AG10803 (cell line): ENCODE data around the gene GIT1.

Source experiments
- DNase-seq: peaks from one replicate; pipeline ENCODE4 v3.0.0; 2010; ENCODE audit warnings: low read depth
- H3K4me3 ChIP-seq: 2 replicates; pipeline ENCODE4 v1.5.1; 2011; ENCODE audit warnings: mild to moderate bottlenecking, low read length, control low read depth
- TF ChIP-seq, protein P1 (sequence below): conservative IDR thresholded peaks from 2 replicates; pipeline ENCODE4 v1.5.1; 2011; ENCODE audit warnings: mild to moderate bottlenecking, low read length, control low read depth, inconsistent platforms

The GIT1 gene

DNA sequence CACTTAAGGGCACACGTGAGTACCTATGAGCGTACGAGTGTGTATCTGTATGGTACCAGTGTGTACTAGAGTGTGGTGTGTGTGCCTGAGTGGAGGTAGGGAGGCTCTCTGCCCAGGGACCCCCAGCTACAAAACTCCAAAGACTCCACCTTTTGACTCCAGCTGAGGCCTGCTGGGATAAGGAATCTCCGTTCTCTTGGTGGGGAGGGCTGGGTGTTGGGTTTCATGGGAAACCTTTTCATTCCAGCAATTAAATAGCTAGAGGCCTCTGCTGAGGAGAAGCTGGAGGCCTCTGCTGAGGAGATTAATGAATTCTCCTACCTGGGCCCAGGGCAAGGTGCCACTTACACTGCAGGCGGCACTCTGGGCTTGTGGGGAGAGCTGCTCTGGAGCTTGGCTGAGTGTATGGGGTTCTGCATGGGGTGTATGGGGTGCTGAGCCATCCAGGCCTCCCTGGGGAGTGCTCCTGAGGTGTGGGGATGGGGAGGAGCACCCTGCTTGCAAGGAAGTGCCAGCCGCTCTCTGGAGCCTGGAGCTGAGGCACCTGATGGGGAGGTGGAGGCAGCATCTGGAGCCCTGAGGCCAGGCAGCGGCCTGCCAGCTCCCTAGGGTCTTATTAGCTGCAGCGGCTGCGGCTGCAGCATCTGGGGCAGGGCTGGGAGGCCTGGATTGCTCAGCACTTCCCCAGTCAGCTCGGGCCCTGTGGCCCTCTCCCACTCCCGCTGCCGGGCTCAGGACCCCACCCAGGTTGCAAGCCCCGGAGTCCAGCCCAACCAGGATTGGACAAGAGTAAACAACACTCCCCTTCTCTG lies 8.1 kb upstream of the GIT1 start:
- H3K4me3 ChIP-seq: no peak overlapping the region
- no peak for DNase-seq
- TF ChIP-seq, protein P1, sequence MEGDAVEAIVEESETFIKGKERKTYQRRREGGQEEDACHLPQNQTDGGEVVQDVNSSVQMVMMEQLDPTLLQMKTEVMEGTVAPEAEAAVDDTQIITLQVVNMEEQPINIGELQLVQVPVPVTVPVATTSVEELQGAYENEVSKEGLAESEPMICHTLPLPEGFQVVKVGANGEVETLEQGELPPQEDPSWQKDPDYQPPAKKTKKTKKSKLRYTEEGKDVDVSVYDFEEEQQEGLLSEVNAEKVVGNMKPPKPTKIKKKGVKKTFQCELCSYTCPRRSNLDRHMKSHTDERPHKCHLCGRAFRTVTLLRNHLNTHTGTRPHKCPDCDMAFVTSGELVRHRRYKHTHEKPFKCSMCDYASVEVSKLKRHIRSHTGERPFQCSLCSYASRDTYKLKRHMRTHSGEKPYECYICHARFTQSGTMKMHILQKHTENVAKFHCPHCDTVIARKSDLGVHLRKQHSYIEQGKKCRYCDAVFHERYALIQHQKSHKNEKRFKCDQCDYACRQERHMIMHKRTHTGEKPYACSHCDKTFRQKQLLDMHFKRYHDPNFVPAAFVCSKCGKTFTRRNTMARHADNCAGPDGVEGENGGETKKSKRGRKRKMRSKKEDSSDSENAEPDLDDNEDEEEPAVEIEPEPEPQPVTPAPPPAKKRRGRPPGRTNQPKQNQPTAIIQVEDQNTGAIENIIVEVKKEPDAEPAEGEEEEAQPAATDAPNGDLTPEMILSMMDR: no peak

DNA sequence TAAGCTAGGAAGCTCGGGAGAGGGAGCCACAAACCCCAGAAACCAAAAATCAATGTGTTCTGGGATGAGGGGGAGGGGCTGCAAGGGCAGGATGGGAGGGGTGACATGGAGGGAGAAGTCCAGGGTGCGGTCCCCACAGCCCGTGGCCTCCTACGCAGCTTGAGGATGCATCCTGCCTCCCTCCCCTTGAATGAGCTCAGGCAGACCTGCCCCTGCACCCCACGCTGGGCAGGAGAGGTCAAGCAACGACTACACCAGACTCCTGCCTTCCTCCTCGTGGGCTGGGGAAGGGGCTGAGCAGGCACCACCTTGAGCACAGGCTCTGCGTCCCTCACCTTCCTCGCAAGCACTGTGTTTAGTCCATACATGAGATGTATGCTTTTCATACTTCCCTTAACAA lies 7.4 kb upstream of the GIT1 start:
- DNase-seq: no peak
- TF ChIP-seq, protein P1: no peak
- H3K4me3 ChIP-seq: no peak overlapping the region

DNA sequence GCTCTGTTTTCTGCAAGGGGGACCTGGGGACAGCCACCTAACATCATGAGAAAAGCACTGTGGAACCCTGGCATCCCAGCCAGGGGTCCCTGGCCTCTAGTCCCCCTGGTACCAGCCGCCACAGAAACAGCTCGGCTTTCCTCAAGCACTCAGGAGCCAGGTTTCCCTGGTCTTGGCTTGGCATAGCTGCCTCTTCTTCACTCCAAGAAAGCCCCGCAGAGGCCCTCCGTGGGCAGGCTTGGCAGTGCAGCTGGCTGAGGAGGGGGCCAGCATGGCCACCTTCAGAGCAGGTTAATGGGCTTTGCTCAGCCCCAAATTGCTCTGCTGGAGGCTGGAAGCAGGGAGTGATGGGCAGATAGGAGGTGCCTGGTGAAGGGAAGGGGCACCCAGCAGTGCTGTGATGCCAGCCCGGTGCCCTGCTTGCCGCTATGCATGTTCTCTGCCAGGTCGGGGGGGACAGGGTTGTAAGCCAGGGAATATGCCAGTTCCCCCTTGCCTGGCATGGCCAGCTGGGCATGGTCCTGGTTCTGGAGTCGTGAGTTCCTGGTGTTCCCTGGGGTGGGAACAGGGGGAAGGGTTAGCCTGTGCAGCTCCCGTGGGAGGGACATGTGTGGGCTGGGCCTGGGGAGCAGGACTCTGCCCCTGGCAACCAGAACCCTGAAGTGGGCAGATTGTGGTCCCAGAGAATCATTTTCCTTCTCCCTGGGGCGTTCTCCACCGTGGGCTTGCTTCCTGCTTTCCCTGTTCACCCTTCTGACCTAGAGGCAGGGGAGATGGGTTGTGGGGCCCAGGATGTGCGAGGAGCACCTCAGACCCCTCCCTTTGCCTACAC lies 6.7 kb upstream of the GIT1 start:
- no peak for DNase-seq
- TF ChIP-seq, protein P1: no peak
- no peak overlapping the region for H3K4me3 ChIP-seq

DNA sequence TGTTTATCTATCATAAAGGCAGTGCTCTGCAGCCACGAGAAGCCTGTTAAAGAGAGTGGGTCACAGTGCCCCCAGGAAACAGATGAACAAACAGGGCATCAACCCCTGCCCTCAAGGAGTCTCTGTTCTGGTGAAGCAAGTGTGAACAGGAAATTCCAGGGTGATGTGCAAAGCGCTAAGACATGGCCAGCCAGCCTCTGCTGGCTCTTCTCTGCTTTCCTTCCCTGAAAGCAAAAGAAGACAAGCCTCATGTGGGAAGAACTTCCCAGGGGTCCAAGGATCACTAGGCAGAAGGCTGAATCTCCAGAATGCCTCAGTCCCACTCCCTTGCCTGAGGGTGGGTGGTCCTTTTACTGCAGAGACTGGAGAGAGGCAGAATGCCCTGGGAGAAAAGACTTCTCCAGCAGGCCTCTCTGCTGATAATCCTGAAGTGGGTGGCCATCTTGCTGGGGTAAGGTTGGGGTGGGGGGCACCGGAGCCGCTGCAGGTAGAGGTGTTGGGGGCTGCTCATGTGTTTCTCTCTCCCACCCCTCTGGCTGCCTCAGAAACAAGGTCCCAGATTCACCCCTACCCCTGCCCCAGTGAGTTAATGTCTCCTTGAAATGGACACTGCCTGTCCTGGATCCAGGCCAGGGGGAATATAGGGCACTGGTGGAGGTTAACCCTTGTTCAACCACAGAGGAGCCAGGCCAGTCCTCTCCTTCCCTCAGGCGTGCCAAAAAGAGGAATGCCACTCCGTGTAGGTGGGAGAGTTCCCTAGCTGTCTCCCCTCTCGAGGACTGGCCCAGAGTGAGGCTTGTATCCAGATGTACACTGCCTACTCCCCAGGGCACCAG lies 5.9 kb upstream of the GIT1 start:
- H3K4me3 ChIP-seq: no peak overlapping the region
- TF ChIP-seq, protein P1: no peak
- no peak for DNase-seq

DNA sequence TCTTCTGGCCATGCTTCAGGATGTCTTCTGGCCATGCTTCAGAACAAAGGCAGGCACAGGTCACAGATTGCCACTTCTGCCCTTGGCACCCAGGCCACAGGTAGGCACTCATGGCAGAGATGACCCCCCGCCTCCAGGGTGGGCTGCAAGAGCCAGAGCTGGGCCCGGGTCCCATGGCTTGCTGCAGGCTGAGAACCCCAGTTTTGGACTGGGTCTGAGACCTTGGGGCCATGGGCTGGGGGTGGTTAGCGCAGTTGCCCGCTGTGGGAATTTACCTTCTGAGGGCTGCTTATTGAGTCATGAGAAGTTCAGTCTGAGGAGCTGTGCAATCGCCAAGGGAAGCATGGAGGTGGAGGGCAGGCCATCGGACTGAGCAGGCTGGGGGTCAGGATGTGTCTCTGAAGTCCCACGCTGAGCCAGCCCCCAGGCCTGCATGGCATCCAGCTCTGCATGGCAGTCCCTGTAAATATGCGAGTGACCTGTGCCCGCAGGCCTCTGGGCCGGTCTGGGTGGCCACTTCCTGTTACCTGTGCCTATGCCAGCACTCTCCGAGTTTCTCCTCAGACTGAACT lies 5.2 kb upstream of the GIT1 start:
- no peak overlapping the region; the same call in 1 of the 2 replicates for H3K4me3 ChIP-seq
- TF ChIP-seq, protein P1: no peak
- DNase-seq: no peak

DNA sequence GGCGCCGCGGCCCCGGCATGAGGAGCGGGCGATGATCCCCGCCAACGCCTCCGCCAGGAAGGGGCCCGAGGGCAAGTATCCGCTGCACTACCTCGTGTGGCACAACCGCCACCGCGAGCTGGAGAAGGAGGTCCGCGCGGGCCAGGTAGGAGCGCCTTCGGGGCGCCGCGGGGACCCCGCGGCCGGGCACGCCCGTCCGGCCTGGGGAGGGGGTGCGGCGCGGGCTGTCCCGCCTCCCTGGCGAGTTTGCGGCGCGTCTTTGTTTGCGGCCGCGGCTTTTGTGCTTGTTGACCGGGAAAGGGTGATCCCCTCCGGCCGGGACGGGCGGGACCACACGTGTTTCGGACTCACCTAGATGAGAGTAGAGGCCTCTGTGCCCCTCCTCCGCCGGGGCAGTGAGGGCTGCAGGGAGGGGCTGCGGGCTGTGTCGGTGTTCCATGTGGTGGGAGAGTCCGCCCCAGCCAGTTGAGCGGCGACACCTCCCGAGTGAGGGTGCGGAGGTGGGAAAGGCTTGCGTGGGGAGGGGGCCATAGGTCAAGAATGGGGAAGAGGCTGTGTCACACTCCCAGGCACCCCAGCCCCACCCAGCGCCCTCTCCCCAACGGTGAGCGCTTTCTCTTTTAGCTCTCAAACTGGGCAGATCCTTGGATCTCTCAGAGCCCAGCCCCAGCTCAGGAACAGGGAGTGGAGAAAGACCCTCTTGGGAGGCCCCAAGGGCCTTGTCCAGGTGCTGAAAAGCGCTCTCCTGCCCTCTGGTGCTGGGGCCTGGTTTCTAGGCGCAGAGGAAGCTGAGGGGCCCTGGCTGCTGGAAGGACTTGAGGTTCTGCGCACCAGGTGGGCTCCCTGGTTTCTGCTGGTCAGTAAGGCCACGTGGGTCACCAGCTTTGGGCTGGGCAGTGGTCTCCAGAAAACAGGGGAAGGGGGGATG lies 4.4 kb upstream of the GIT1 start:
- peak overlapping the region; percentile 56 for H3K4me3 ChIP-seq
- no peak for DNase-seq
- TF ChIP-seq, protein P1: peak; percentile 24
